A549 (cell line): ENCODE measurements around the gene USP2. TPM values are rescaled to one million over a fixed set of nuclear protein-coding genes. Genes with fewer than 3 reads are reported as not detected.

ENCODE experiments used
- ATAC-seq, 2 experiments: fragments of 200-7000 bp in 1 of 2; fragments of >200 bp in 1 of 2; cut with Nextera tagmentation in 1 of 2; cut with Tn5 transposase in 1 of 2; 3 replicates each; pipeline versions ENCODE4 v1.8.0 to v1.9.1; 2018 to 2020; ENCODE audit warnings: mild to moderate bottlenecking in 1 of 2, moderate library complexity in 1 of 2
- CTCF ChIA-PET: fragments of 300-600 bp; sonication (Branson Sonifier 250); formaldehyde crosslinking; extraction: SDS; loops from one replicate; lab custom pipeline; 2021; ENCODE audit warnings: antibody characterized with exemption, inconsistent platforms; lab: Yijun Ruan, JAX
- POLR2A ChIA-PET: fragments of 350-600 bp; formaldehyde crosslinking; extraction: SDS; loops from one replicate; lab custom pipeline; 2021; ENCODE audit warnings: antibody characterized with exemption, inconsistent platforms; lab: Yijun Ruan, JAX
- DNase-seq, 2 experiments: peaks; one replicate each; pipeline versions ENCODE4 v3.0.0 to v3.0.0-alpha.2; 2011 to 2016; ENCODE audit warnings: low read depth in 1 of 2, low spot score in 1 of 2
- FAIRE-seq: peaks from 2 replicates; lab custom pipeline; 2011; peaks lifted over from hg19 to GRCh38; lab: Jason Lieb, UNC
- H3K27ac ChIP-seq, 2 experiments: fragments of >200 bp; sonication (Bioruptor Twin); formaldehyde crosslinking; 3 replicates each; pipeline ENCODE4 v1.5.1; 2016 to 2017
- H3K4me1 ChIP-seq: fragments of >200 bp; sonication (Bioruptor Twin); formaldehyde crosslinking; 3 replicates; pipeline ENCODE4 v1.6.1; 2016
- H3K4me2 ChIP-seq: fragments of >200 bp; sonication (Bioruptor Twin); formaldehyde crosslinking; 3 replicates; pipeline ENCODE4 v1.6.1; 2016
- H3K4me3 ChIP-seq: fragments of >200 bp; sonication (Bioruptor Twin); formaldehyde crosslinking; 3 replicates; pipeline ENCODE4 v1.5.1; 2016
- H3K9me3 ChIP-seq: fragments of >200 bp; sonication (Bioruptor Twin); formaldehyde crosslinking; 3 replicates; pipeline ENCODE4 v1.6.1; 2016
- CBX8 ChIP-seq: fragments of 200-600 bp; sonication (generic); IDR thresholded peaks from 2 replicates; pipeline ENCODE4 v1.6.1; 2016
- CHD2 ChIP-seq: fragments of 150-350 bp; IDR thresholded peaks from 2 replicates; pipeline ENCODE4 v1.6.1; 2014; ENCODE audit warnings: low read length; ENCODE audit not compliant: partially characterized antibody
- EHF ChIP-seq: fragments of 250-450 bp; sonication (Bioruptor Pico); IDR thresholded peaks from 2 replicates; pipeline ENCODE4 v1.5.0; 2020; ENCODE audit warnings: mild to moderate bottlenecking
- HDAC2 ChIP-seq: fragments of 200-600 bp; sonication (generic); IDR thresholded peaks from 2 replicates; pipeline ENCODE4 v1.6.1; 2016
- HEYL ChIP-seq: fragments of 250-450 bp; sonication (Bioruptor Pico); IDR thresholded peaks from 2 replicates; pipeline ENCODE4 v1.8.0; 2021; ENCODE audit warnings: mild to moderate bottlenecking, moderate library complexity
- HMGXB4 ChIP-seq: fragments of 250-450 bp; sonication (Bioruptor Pico); IDR thresholded peaks from 2 replicates; pipeline ENCODE4 v1.5.0; 2021; ENCODE audit warnings: mild to moderate bottlenecking, moderate library complexity, borderline replicate concordance
- HOXB13 ChIP-seq: fragments of 250-450 bp; sonication (Bioruptor Pico); IDR thresholded peaks from 2 replicates; pipeline ENCODE4 v1.5.0; 2020; ENCODE audit warnings: low read depth, mild to moderate bottlenecking, moderate library complexity
- HOXB5 ChIP-seq: fragments of 250-450 bp; sonication (Bioruptor Pico); IDR thresholded peaks from 2 replicates; pipeline ENCODE4 v1.5.0; 2020; ENCODE audit warnings: mild to moderate bottlenecking, moderate library complexity
- JUN ChIP-seq, 2 experiments: fragments of >200 bp; sonication (Bioruptor Twin); formaldehyde crosslinking; IDR thresholded peaks; 2 replicates in 1 of 2; 3 replicates in 1 of 2; pipeline ENCODE4 v1.6.1; 2016 to 2017
- KDM1A ChIP-seq: fragments of 200-600 bp; sonication (generic); IDR thresholded peaks from 2 replicates; pipeline ENCODE4 v1.6.1; 2016; ENCODE audit warnings: low read depth, mild to moderate bottlenecking
- KDM5A ChIP-seq: fragments of 200-600 bp; sonication (generic); IDR thresholded peaks from 2 replicates; pipeline ENCODE4 v1.6.1; 2016; ENCODE audit warnings: antibody characterized with exemption, mild to moderate bottlenecking
- MAX ChIP-seq: IDR thresholded peaks from 2 replicates; pipeline ENCODE4 v1.6.1; 2012
- NFE2L2 ChIP-seq: fragments of 150-350 bp; conservative IDR thresholded peaks from 2 replicates; pipeline ENCODE4 v1.6.1; 2014; ENCODE audit warnings: low read length
- NPAS2 ChIP-seq: fragments of 250-450 bp; sonication (Bioruptor Pico); IDR thresholded peaks from 2 replicates; pipeline ENCODE4 v1.8.0; 2022; ENCODE audit warnings: mild to moderate bottlenecking, moderate library complexity, borderline replicate concordance
- PHF8 ChIP-seq: fragments of 200-600 bp; sonication (generic); IDR thresholded peaks from 2 replicates; pipeline ENCODE4 v1.6.1; 2016; ENCODE audit warnings: low read depth, mild to moderate bottlenecking, antibody characterized with exemption, moderate library complexity, borderline replicate concordance
- POLR2A ChIP-seq: IDR thresholded peaks from 2 replicates; pipeline ENCODE4 v1.6.1; 2012; ENCODE audit warnings: mild to moderate bottlenecking, low read length
- POLR2AphosphoS2 ChIP-seq: conservative IDR thresholded peaks from 2 replicates; pipeline ENCODE4 v1.6.1; 2012; ENCODE audit warnings: low read length, improper control_type of control experiment, inconsistent platforms
- RARB ChIP-seq: fragments of 250-450 bp; sonication (Bioruptor Pico); IDR thresholded peaks from 2 replicates; pipeline ENCODE4 v1.8.0; 2021; ENCODE audit warnings: mild to moderate bottlenecking, moderate library complexity
- RFX5 ChIP-seq: fragments of 450-650 bp; IDR thresholded peaks from 2 replicates; pipeline ENCODE4 v1.7.1; 2014; ENCODE audit warnings: antibody characterized with exemption, mild to moderate bottlenecking, moderate library complexity
- SMC3 ChIP-seq: fragments of >200 bp; sonication (Bioruptor Twin); formaldehyde crosslinking; IDR thresholded peaks from 3 replicates; pipeline ENCODE4 v1.6.1; 2018; ENCODE audit warnings: inconsistent platforms
- TP53 ChIP-seq: fragments of 250-450 bp; sonication (Bioruptor Pico); IDR thresholded peaks from 2 replicates; pipeline ENCODE4 v1.5.0; 2021; ENCODE audit warnings: mild to moderate bottlenecking, moderate library complexity
- ZFP36 ChIP-seq: fragments of 450-650 bp; IDR thresholded peaks from 2 replicates; pipeline ENCODE4 v1.6.1; 2014; ENCODE audit warnings: borderline replicate concordance; ENCODE audit not compliant: partially characterized antibody
- ZNF302 ChIP-seq: fragments of 250-450 bp; sonication (Bioruptor Pico); IDR thresholded peaks from 2 replicates; pipeline ENCODE4 v1.9.0; 2021; ENCODE audit warnings: inconsistent platforms, mild to moderate bottlenecking, moderate library complexity
- WGBS: methylation state at CpG from one replicate; pipeline ENCODE4 v1.1.6; 2017; ENCODE audit errors: missing lambda C conversion rate; 5-methylcytosine and 5-hydroxymethylcytosine counted together
- polyA plus RNA-seq, 4 experiments: library from polyadenylated mRNA; depleted of rRNA in 3 of 4; stranded (reverse); fragments of >200 nt; fragmentation: RNase III in 1 of 4; extraction: RNeasy Plus Mini Kit Qiagen cat#74134 plus additional on column Dnase treatment in 1 of 4; gene quantifications; 2 replicates in 3 of 4; 3 replicates in 1 of 4; pipeline ENCODE4 v1.2.3, GENCODE V29; 2011 to 2017

USP2 gene
- polyA plus RNA-seq, 2 of the 4 experiments (the other 2 are of a cell fraction) = 0.30 to 0.48 TPM

- no peak overlapping the region; the same call in 1 of the 3 replicates for H3K4me3 ChIP-seq
- DNase-seq = no peak
- FAIRE-seq = no peak
- H3K4me2 ChIP-seq = peak overlapping the region; percentile 79
- POLR2A ChIA-PET = no interaction called here
- no peak for ATAC-seq
- CTCF ChIA-PET = interaction anchor here (0.9 to 7.7 kb wide), 5 partner anchors 13 to 46 kb away, joined by 3 to 123 read pairs (median 8); partner anchors contain the start of gene USP2
- no peak for TF ChIP-seq RARB (CRISPR knock-in tag)
- TF ChIP-seq ZFP36 = no peak
- no peak for TF ChIP-seq MAX
- no peak for TF ChIP-seq HOXB13 (CRISPR knock-in tag)
- no peak for TF ChIP-seq HMGXB4
- no peak for TF ChIP-seq EHF (CRISPR knock-in tag)
- no peak for TF ChIP-seq POLR2AphosphoS2
- H3K4me1 ChIP-seq = peaks cover 19% of the 10 kb centered on the region
- WGBS = 95% methylated on average over 18 of the region's 30 CpGs
- no peaks in the 10 kb centered on the region for H3K9me3 ChIP-seq
- peak overlapping the region in 1 of 2 experiments; percentile 94; a peak in 1 of 6 replicates for H3K27ac ChIP-seq
Observed at GRCh38 chr11:119335655-119336543, 45.6 kb downstream of the USP2 start.

GRCh38 chr11:119335091-119335654 is 46.3 kb downstream of the USP2 start:
- Histone ChIP-seq H3K9me3 (no peaks in the 10 kb centered on the region), H3K27ac (peak overlapping the region; percentile 79 to 94), H3K4me2 (peak overlapping the region; percentile 79), H3K4me3 (peak overlapping the region; percentile 72), H3K4me1 (peaks cover 19% of the 10 kb centered on the region)
- FAIRE-seq (no peak), DNase-seq (no peak), ATAC-seq (no peak)
- 79% methylated on average over 12 of the region's 15 CpGs for WGBS
- CTCF ChIA-PET = interaction anchor here (0.9 to 7.7 kb wide), 5 partner anchors 12 to 46 kb away, joined by 3 to 123 read pairs (median 8); partner anchors contain the start of gene USP2
- POLR2A ChIA-PET = no interaction called here
- TF ChIP-seq KDM1A (no peak), HOXB5 (CRISPR knock-in tag) (no peak), TP53 (no peak), PHF8 (no peak), CHD2 (no peak), NPAS2 (no peak), NFE2L2 (no peak), EHF (CRISPR knock-in tag) (no peak), CBX8 (no peak), HMGXB4 (no peak)

GRCh38 chr11:119334174-119334930 is 47.1 kb downstream of the USP2 start, which contains the start of gene RNF26:
RNF26 (plus strand) TSS chr11:119334527; CDS start chr11:119335123, 596 bp downstream.
- peak within 1 kb of the TSS; percentile 72 for H3K4me3 ChIP-seq
- POLR2A ChIA-PET = no interaction called here
- TF ChIP-seq CBX8 (no peak), RFX5 (0 out of 2 replicates have a peak, but pooled peaks have one; percentile 45), SMC3 (no peak), POLR2A (peak; percentile 53), JUN (IDR thresholded peaks at IDR 0.05) (peak in 1 of 2 experiments; percentile 65; a peak in 1 of 5 replicates), HOXB5 (CRISPR knock-in tag) (no peak), ZNF302 (CRISPR knock-in tag) (no peak), HDAC2 (0 out of 2 replicates have a peak, but pooled peaks have one; percentile 55), HEYL (no peak), MAX (peak; percentile 32; the same call in 1 of the 2 replicates), KDM5A (peak; percentile 96), PHF8 (0 out of 2 replicates have a peak, but pooled peaks have one; percentile 49)
- TF ChIP-seq, all 56 proteins: peak for 7
- H3K4me2 ChIP-seq = peak within 1 kb of the TSS; percentile 79
- ATAC-seq (peak; percentile 81 to 89), DNase-seq (peak; percentile 96 to 97), FAIRE-seq (no peak)
- H3K27ac ChIP-seq = peak within 1 kb of the TSS; percentile 79 to 94
- under 1% methylated on average over 34 of the region's 54 CpGs for WGBS
- H3K4me1 ChIP-seq = peaks cover 19% of the 10 kb centered on the region
- no peaks in the 10 kb centered on the region for H3K9me3 ChIP-seq
- CTCF ChIA-PET = interaction anchor here (0.7 to 7.7 kb wide), 4 partner anchors 12 to 40 kb away, joined by 3 to 123 read pairs (median 36); no protein-coding TSS in a partner anchor
